WTC11 (cell line): Measurements from ENCODE around the gene SDHB. TPM values are rescaled to one million over a fixed set of nuclear protein-coding genes. Genes with fewer than 3 reads are reported as not detected.

Source experiments
- ATAC-seq: fragments of 200-7000 bp; cut with Tn5 transposase; 2 replicates; pipeline ENCODE4 v1.10.0; 2021; ENCODE audit warnings: mild to moderate bottlenecking, moderate library complexity
- CTCF ChIA-PET: fragments of 300-600 bp; sonication (Branson Sonifier 250); formaldehyde crosslinking; loops from one replicate; lab custom pipeline; 2021; ENCODE audit warnings: antibody characterized with exemption; lab: Charles Lee
- POLR2A ChIA-PET: fragments of 350-600 bp; sonication (Branson Sonifier 250); formaldehyde crosslinking; loops from one replicate; lab custom pipeline; 2021; ENCODE audit warnings: antibody characterized with exemption; lab: Charles Lee
- DNase-seq: peaks from one replicate; pipeline ENCODE4 v3.0.0; 2021; ENCODE audit warnings: low spot score
- H3K27ac Mint-ChIP-seq: 2 replicates; pipeline ENCODE4 v1.8.0; 2021; ENCODE audit warnings: mixed read lengths
- H3K27me3 Mint-ChIP-seq: 2 replicates; pipeline ENCODE4 v1.8.0; 2021; ENCODE audit warnings: low read depth, mild to moderate bottlenecking, moderate library complexity, mixed read lengths
- H3K36me3 Mint-ChIP-seq: 2 replicates; pipeline ENCODE4 v1.8.0; 2021; ENCODE audit warnings: mixed read lengths
- H3K4me1 Mint-ChIP-seq: 2 replicates; pipeline ENCODE4 v1.8.0; 2022; ENCODE audit warnings: mixed read lengths
- H3K4me3 Mint-ChIP-seq: 2 replicates; pipeline ENCODE4 v1.8.0; 2021; ENCODE audit warnings: mild to moderate bottlenecking, moderate library complexity, mixed read lengths
- H3K9me3 Mint-ChIP-seq: 2 replicates; pipeline ENCODE4 v1.8.0; 2021; ENCODE audit warnings: mixed read lengths
- FOXK1 ChIP-seq: sonication (generic); formaldehyde crosslinking; IDR thresholded peaks from 2 replicates; pipeline ENCODE4 v1.8.0; 2022; ENCODE audit warnings: mild to moderate bottlenecking, moderate library complexity, missing genetic modification reagents
- GRHL2 ChIP-seq: fragments of 250-450 bp; sonication (Bioruptor Pico); IDR thresholded peaks from 2 replicates; pipeline ENCODE4 v1.8.0; 2022; ENCODE audit warnings: mild to moderate bottlenecking, moderate library complexity; ENCODE audit not compliant: insufficient replicate concordance, severe bottlenecking
- IRF2 ChIP-seq: sonication (generic); formaldehyde crosslinking; IDR thresholded peaks from 2 replicates; pipeline ENCODE4 v1.8.0; 2022; ENCODE audit warnings: low read depth, missing genetic modification reagents, borderline replicate concordance
- NR2C2 ChIP-seq: sonication (generic); formaldehyde crosslinking; IDR thresholded peaks from 2 replicates; pipeline ENCODE4 v1.8.0; 2022; ENCODE audit warnings: mild to moderate bottlenecking, missing genetic modification reagents
- SMAD4 ChIP-seq: sonication (generic); formaldehyde crosslinking; IDR thresholded peaks from 2 replicates; pipeline ENCODE4 v1.8.0; 2022; ENCODE audit warnings: mild to moderate bottlenecking, missing genetic modification reagents
- TCF7 ChIP-seq: sonication (generic); formaldehyde crosslinking; IDR thresholded peaks from 2 replicates; pipeline ENCODE4 v1.8.0; 2022; ENCODE audit warnings: mild to moderate bottlenecking, low read depth, missing genetic modification reagents, moderate library complexity
- TEAD4 ChIP-seq: sonication (generic); formaldehyde crosslinking; IDR thresholded peaks from 2 replicates; pipeline ENCODE4 v1.8.0; 2022; ENCODE audit warnings: mild to moderate bottlenecking, missing genetic modification reagents
- ZNF121 ChIP-seq: sonication (generic); formaldehyde crosslinking; IDR thresholded peaks from 2 replicates; pipeline ENCODE4 v1.8.0; 2023; ENCODE audit warnings: missing genetic modification reagents
- ZNF138 ChIP-seq: sonication (generic); formaldehyde crosslinking; conservative IDR thresholded peaks from 2 replicates; pipeline ENCODE4 v1.8.1; 2022; ENCODE audit warnings: mild to moderate bottlenecking, moderate library complexity, missing genetic modification reagents
- ZNF416 ChIP-seq: fragments of 250-450 bp; sonication (Bioruptor Pico); IDR thresholded peaks from 2 replicates; pipeline ENCODE4 v1.9.0; 2021; ENCODE audit warnings: mild to moderate bottlenecking, inconsistent platforms
- total RNA-seq: library from RNA; stranded (reverse); gene quantifications from 3 replicates; pipeline ENCODE4 v1.2.3, GENCODE V29; 2021
- TF ChIP-seq, protein P1 (sequence below): sonication (generic); formaldehyde crosslinking; IDR thresholded peaks from 2 replicates; pipeline ENCODE4 v1.8.1; 2022; ENCODE audit warnings: low read depth, missing genetic modification reagents, borderline replicate concordance
- TF ChIP-seq, protein P2 (sequence below): sonication (generic); formaldehyde crosslinking; IDR thresholded peaks from 2 replicates; pipeline ENCODE4 v1.8.1; 2022; ENCODE audit warnings: mild to moderate bottlenecking, missing genetic modification reagents, moderate library complexity, borderline replicate concordance
- TF ChIP-seq, protein P3 (sequence below): sonication (generic); formaldehyde crosslinking; IDR thresholded peaks from 2 replicates; pipeline ENCODE4 v1.8.0; 2023; ENCODE audit warnings: mild to moderate bottlenecking, missing genetic modification reagents
- TF ChIP-seq, protein P4 (sequence below): sonication (generic); formaldehyde crosslinking; IDR thresholded peaks from 2 replicates; pipeline ENCODE4 v1.8.1; 2023; ENCODE audit warnings: mild to moderate bottlenecking, missing genetic modification reagents
- TF ChIP-seq, protein P5 (sequence below): sonication (generic); formaldehyde crosslinking; IDR thresholded peaks from 2 replicates; pipeline ENCODE4 v1.8.1; 2023; ENCODE audit warnings: mild to moderate bottlenecking, missing genetic modification reagents, moderate library complexity
- TF ChIP-seq, protein P6 (sequence below): fragments of 200-600 bp; IDR thresholded peaks from 2 replicates; pipeline ENCODE4 v1.8.0; 2022; ENCODE audit warnings: antibody characterized with exemption
- TF ChIP-seq, protein P7 (sequence below): fragments of 250-450 bp; sonication (Bioruptor Pico); IDR thresholded peaks from 2 replicates; pipeline ENCODE4 v1.9.0; 2021; ENCODE audit warnings: mild to moderate bottlenecking

Gene SDHB
- total RNA-seq, 1 experiment from 2014 or later, result 89.5 TPM

DNA sequence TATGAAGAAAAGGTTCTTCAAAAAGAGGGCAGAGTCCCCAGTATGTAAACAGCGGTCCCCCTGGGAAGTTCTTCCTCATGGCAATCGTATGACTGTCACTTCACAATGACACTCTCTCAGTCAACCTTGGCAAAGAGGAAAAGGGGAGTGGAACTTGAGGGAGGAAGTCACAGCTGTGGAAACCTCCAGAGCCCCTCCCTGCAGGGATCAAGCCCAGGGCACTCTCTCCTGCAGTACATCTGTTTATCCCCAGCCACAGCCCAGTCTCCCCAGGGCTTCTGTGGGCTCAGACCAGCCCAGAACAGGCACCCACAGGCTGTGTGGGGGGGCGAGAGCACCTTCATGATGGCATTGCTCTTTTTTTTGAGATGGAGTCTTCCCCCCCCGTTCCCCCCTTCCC is 44.1 kb downstream of the SDHB start (continued):
- TF ChIP-seq, protein P1, sequence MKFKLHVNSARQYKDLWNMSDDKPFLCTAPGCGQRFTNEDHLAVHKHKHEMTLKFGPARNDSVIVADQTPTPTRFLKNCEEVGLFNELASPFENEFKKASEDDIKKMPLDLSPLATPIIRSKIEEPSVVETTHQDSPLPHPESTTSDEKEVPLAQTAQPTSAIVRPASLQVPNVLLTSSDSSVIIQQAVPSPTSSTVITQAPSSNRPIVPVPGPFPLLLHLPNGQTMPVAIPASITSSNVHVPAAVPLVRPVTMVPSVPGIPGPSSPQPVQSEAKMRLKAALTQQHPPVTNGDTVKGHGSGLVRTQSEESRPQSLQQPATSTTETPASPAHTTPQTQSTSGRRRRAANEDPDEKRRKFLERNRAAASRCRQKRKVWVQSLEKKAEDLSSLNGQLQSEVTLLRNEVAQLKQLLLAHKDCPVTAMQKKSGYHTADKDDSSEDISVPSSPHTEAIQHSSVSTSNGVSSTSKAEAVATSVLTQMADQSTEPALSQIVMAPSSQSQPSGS (CRISPR knock-in tag), result no peak
- TF ChIP-seq TCF7 (CRISPR knock-in tag) (no peak), ZNF416 (no peak)
- TF ChIP-seq, protein P2, sequence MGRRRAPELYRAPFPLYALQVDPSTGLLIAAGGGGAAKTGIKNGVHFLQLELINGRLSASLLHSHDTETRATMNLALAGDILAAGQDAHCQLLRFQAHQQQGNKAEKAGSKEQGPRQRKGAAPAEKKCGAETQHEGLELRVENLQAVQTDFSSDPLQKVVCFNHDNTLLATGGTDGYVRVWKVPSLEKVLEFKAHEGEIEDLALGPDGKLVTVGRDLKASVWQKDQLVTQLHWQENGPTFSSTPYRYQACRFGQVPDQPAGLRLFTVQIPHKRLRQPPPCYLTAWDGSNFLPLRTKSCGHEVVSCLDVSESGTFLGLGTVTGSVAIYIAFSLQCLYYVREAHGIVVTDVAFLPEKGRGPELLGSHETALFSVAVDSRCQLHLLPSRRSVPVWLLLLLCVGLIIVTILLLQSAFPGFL (CRISPR knock-in tag), result no peak

DNA sequence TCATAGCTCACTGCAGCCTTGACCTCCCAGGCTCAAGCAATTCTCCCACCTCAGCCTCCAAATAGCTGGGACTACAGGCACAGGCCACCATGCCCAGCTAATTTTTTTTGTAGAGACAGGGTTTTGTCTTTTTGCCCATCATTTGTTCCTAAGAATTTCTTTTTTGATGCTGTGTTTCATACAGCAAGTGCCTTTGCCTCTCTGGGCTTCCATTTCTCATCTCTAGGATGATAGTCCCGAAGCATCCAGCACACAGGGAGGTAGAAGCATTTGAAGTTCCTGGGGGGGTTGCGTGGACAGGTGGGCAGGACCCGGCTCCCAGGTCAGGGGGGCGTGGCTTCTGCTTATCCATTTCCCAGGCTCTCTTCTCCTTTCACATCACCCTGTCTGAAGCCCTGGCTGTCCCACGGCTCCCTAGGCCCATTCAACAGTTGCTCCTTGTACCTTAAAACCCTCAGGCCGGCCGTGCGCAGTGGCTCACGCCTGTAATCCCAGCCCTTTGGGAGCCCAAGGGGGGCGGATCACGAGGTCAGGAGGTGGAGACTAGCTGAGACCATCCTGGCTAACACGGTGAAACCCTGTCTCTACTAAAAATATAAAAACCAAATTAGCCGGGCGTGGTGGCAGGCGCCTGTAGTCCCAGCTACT is 45.5 kb downstream of the SDHB start:
- CTCF ChIA-PET, result interaction anchor here (0.6 to 3.3 kb wide), 5 partner anchors 21 to 57 kb away, joined by 3 to 28 read pairs (median 3); no protein-coding TSS in a partner anchor
- Mint-ChIP-seq H3K27me3 (no peaks in the 10 kb centered on the region), H3K27ac (no peak overlapping the region), H3K36me3 (peaks cover 10% of the 10 kb centered on the region), H3K9me3 (no peaks in the 10 kb centered on the region), H3K4me1 (peaks cover 43% of the 10 kb centered on the region), H3K4me3 (no peak overlapping the region)
- ATAC-seq (no peak), DNase-seq (no peak)
- POLR2A ChIA-PET, result interaction anchor here (0.7 to 1.0 kb wide), 3 partner anchors 18 to 103 kb away, joined by 3 to 8 read pairs (median 3); no protein-coding TSS in a partner anchor
- no peak for TF ChIP-seq FOXK1
- TF ChIP-seq TEAD4 (CRISPR knock-in tag), result no peak
- TF ChIP-seq ZNF121 (CRISPR knock-in tag), result no peak
- no peak for TF ChIP-seq ZNF138 (CRISPR knock-in tag)
- no peak for TF ChIP-seq NR2C2 (CRISPR knock-in tag)
- TF ChIP-seq, protein P3, sequence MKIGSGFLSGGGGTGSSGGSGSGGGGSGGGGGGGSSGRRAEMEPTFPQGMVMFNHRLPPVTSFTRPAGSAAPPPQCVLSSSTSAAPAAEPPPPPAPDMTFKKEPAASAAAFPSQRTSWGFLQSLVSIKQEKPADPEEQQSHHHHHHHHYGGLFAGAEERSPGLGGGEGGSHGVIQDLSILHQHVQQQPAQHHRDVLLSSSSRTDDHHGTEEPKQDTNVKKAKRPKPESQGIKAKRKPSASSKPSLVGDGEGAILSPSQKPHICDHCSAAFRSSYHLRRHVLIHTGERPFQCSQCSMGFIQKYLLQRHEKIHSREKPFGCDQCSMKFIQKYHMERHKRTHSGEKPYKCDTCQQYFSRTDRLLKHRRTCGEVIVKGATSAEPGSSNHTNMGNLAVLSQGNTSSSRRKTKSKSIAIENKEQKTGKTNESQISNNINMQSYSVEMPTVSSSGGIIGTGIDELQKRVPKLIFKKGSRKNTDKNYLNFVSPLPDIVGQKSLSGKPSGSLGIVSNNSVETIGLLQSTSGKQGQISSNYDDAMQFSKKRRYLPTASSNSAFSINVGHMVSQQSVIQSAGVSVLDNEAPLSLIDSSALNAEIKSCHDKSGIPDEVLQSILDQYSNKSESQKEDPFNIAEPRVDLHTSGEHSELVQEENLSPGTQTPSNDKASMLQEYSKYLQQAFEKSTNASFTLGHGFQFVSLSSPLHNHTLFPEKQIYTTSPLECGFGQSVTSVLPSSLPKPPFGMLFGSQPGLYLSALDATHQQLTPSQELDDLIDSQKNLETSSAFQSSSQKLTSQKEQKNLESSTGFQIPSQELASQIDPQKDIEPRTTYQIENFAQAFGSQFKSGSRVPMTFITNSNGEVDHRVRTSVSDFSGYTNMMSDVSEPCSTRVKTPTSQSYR (CRISPR knock-in tag), result no peak
- TF ChIP-seq, protein P4, sequence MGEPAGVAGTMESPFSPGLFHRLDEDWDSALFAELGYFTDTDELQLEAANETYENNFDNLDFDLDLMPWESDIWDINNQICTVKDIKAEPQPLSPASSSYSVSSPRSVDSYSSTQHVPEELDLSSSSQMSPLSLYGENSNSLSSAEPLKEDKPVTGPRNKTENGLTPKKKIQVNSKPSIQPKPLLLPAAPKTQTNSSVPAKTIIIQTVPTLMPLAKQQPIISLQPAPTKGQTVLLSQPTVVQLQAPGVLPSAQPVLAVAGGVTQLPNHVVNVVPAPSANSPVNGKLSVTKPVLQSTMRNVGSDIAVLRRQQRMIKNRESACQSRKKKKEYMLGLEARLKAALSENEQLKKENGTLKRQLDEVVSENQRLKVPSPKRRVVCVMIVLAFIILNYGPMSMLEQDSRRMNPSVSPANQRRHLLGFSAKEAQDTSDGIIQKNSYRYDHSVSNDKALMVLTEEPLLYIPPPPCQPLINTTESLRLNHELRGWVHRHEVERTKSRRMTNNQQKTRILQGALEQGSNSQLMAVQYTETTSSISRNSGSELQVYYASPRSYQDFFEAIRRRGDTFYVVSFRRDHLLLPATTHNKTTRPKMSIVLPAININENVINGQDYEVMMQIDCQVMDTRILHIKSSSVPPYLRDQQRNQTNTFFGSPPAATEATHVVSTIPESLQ, result no peak
- TF ChIP-seq, protein P5, sequence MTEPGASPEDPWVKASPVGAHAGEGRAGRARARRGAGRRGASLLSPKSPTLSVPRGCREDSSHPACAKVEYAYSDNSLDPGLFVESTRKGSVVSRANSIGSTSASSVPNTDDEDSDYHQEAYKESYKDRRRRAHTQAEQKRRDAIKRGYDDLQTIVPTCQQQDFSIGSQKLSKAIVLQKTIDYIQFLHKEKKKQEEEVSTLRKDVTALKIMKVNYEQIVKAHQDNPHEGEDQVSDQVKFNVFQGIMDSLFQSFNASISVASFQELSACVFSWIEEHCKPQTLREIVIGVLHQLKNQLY (CRISPR knock-in tag), result no peak
- TF ChIP-seq, protein P6, sequence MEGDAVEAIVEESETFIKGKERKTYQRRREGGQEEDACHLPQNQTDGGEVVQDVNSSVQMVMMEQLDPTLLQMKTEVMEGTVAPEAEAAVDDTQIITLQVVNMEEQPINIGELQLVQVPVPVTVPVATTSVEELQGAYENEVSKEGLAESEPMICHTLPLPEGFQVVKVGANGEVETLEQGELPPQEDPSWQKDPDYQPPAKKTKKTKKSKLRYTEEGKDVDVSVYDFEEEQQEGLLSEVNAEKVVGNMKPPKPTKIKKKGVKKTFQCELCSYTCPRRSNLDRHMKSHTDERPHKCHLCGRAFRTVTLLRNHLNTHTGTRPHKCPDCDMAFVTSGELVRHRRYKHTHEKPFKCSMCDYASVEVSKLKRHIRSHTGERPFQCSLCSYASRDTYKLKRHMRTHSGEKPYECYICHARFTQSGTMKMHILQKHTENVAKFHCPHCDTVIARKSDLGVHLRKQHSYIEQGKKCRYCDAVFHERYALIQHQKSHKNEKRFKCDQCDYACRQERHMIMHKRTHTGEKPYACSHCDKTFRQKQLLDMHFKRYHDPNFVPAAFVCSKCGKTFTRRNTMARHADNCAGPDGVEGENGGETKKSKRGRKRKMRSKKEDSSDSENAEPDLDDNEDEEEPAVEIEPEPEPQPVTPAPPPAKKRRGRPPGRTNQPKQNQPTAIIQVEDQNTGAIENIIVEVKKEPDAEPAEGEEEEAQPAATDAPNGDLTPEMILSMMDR, result no peak
- TF ChIP-seq, protein P7, sequence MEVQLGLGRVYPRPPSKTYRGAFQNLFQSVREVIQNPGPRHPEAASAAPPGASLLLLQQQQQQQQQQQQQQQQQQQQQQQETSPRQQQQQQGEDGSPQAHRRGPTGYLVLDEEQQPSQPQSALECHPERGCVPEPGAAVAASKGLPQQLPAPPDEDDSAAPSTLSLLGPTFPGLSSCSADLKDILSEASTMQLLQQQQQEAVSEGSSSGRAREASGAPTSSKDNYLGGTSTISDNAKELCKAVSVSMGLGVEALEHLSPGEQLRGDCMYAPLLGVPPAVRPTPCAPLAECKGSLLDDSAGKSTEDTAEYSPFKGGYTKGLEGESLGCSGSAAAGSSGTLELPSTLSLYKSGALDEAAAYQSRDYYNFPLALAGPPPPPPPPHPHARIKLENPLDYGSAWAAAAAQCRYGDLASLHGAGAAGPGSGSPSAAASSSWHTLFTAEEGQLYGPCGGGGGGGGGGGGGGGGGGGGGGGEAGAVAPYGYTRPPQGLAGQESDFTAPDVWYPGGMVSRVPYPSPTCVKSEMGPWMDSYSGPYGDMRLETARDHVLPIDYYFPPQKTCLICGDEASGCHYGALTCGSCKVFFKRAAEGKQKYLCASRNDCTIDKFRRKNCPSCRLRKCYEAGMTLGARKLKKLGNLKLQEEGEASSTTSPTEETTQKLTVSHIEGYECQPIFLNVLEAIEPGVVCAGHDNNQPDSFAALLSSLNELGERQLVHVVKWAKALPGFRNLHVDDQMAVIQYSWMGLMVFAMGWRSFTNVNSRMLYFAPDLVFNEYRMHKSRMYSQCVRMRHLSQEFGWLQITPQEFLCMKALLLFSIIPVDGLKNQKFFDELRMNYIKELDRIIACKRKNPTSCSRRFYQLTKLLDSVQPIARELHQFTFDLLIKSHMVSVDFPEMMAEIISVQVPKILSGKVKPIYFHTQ (CRISPR knock-in tag), result no peak
- no peak for TF ChIP-seq TCF7 (CRISPR knock-in tag)
- no peak for TF ChIP-seq SMAD4 (CRISPR knock-in tag)
- TF ChIP-seq IRF2 (CRISPR knock-in tag), result no peak
- TF ChIP-seq GRHL2 (CRISPR knock-in tag), result no peak
